ENCODE results near the gene STON2.

STON2 gene

GRCh38 chr14:81268016-81268416 is 132.1 kb downstream of the STON2 start:
- H3K4me1 ChIP-seq, result peaks cover 0 to 18% (median 9%) of the 10 kb centered on the region in 10 experiments; a peak in 11 of 20 replicates

DNA sequence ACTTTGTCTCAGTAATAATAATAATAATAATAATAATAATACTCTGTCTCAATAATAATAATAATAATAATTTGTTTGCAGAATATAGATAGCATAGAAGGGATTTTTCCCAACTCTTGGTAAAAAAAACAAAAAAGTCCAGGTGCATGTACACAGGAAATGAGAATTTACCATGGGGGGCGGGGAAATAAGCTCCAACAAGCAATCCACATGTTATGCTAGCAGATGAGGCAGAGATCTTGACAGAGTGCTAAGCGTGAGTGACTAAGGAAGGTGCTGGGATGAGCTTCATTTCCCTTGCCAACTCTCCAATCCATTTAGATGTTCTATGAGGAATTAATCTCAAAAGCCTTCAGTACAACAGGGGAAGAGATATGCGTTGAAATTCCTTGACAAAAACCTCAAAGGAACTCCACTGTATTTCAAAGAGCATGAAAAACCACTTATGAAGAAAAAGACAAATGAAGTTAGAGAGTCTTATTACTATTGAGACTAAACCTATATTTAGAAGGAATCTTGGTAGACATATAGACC is 134.4 kb downstream of the STON2 start:
- TF ChIP-seq Cebpa-rat (IDR thresholded peaks at IDR 0.05), result no peak
- H3K9me3 ChIP-seq (replicated peaks in 1 of 11), result no peaks in the 10 kb centered on the region
- H4K20me1 ChIP-seq, result no peaks in the 10 kb centered on the region
- no peak overlapping the region; a peak in 2 of 22 replicates for H3K4me2 ChIP-seq
- peaks cover 0 to 18% (median 9%) of the 10 kb centered on the region in 10 experiments; a peak in 11 of 20 replicates for H3K4me1 ChIP-seq
- no peak overlapping the region for H3K27ac ChIP-seq
- H3K36me3 ChIP-seq, result no peaks in the 10 kb centered on the region
- peaks cover 0 to 3% (median 0%) of the 10 kb centered on the region in 11 experiments; a peak in 2 of 22 replicates for H3K27me3 ChIP-seq
- no peak overlapping the region for H3K9ac ChIP-seq
- no peak overlapping the region for H3K4me3 ChIP-seq

More at GRCh38 chr14:81268016-81268416, 132.1 kb downstream of the STON2 start:
- peaks cover 0 to 12% (median 0%) of the 10 kb centered on the region in 11 experiments; a peak in 3 of 22 replicates for H3K27me3 ChIP-seq
- no peaks in the 10 kb centered on the region for H4K20me1 ChIP-seq
- no peak overlapping the region for H3K27ac ChIP-seq
- H3K4me3 ChIP-seq, result no peak overlapping the region
- H3K36me3 ChIP-seq, result no peaks in the 10 kb centered on the region
- TF ChIP-seq Cebpa-rat (IDR thresholded peaks at IDR 0.05), result no peak
- H3K9me3 ChIP-seq (replicated peaks in 1 of 11), result no peaks in the 10 kb centered on the region
- H3K9ac ChIP-seq, result no peak overlapping the region
- peak overlapping the region in 7 of 11 experiments; percentile 18 to 52 (median 34); a peak in 12 of 22 replicates for H3K4me2 ChIP-seq

GRCh38 chr14:81264671-81265070 is 135.5 kb downstream of the STON2 start:
- Histone ChIP-seq H3K4me3 (no peak overlapping the region), H3K9ac (no peak overlapping the region), H4K20me1 (no peaks in the 10 kb centered on the region), H3K27me3 (no peaks in the 10 kb centered on the region), H3K9me3 (replicated peaks in 1 of 11) (no peaks in the 10 kb centered on the region), H3K4me2 (no peak overlapping the region), H3K4me1 (peaks cover 0 to 18% (median 9%) of the 10 kb centered on the region in 10 experiments; a peak in 11 of 20 replicates), H3K36me3 (no peaks in the 10 kb centered on the region), H3K27ac (no peak overlapping the region)
- TF ChIP-seq Cebpa-rat (IDR thresholded peaks at IDR 0.05), result no peak

GRCh38 chr14:81263777-81264410 is 136.2 kb downstream of the STON2 start:
- no peaks in the 10 kb centered on the region for H4K20me1 ChIP-seq
- peaks cover 0 to 18% (median 9%) of the 10 kb centered on the region in 10 experiments; a peak in 11 of 20 replicates for H3K4me1 ChIP-seq
- H3K27ac ChIP-seq, result no peak overlapping the region
- H3K36me3 ChIP-seq, result no peaks in the 10 kb centered on the region
- H3K4me3 ChIP-seq, result no peak overlapping the region
- no peak overlapping the region for H3K4me2 ChIP-seq
- H3K27me3 ChIP-seq, result no peaks in the 10 kb centered on the region
- H3K9me3 ChIP-seq (replicated peaks in 1 of 11), result no peaks in the 10 kb centered on the region
- no peak for TF ChIP-seq Cebpa-rat (IDR thresholded peaks at IDR 0.05)
- H3K9ac ChIP-seq, result no peak overlapping the region

DNA sequence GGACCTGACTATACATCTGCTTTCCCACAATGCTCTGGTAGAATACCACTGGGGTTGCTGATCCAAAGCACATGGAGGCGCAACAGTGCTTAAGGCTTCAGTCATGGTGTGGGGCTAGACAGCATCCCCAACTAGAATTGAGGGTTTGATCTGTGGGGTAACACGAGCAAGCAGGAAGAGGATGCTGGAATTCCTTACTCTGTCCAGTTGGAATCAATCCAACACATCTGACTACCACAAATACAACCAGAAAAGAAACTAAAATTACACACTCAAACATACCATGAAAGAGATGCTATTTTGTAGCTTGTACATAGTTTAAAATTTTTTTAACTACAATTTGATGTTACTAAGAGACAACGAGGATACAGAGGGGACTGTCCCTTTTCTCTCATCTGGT is 138.9 kb downstream of the STON2 start:
- Histone ChIP-seq H3K4me1 (peaks cover 9 to 17% (median 10%) of the 10 kb centered on the region in 10 experiments), H4K20me1 (no peaks in the 10 kb centered on the region), H3K4me3 (no peak overlapping the region), H3K27ac (no peak overlapping the region), H3K9me3 (replicated peaks in 1 of 11) (no peaks in the 10 kb centered on the region), H3K4me2 (no peak overlapping the region), H3K9ac (no peak overlapping the region), H3K36me3 (no peaks in the 10 kb centered on the region), H3K27me3 (no peaks in the 10 kb centered on the region)
- TF ChIP-seq Cebpa-rat (IDR thresholded peaks at IDR 0.05), result no peak

GRCh38 chr14:81260732-81261131 is 139.4 kb downstream of the STON2 start:
- H3K27me3 ChIP-seq, result no peaks in the 10 kb centered on the region
- H3K4me3 ChIP-seq, result no peak overlapping the region
- no peaks in the 10 kb centered on the region for H4K20me1 ChIP-seq
- peaks cover 9 to 18% (median 14%) of the 10 kb centered on the region in 10 experiments for H3K4me1 ChIP-seq
- no peak for TF ChIP-seq Cebpa-rat (IDR thresholded peaks at IDR 0.05)
- no peaks in the 10 kb centered on the region for H3K36me3 ChIP-seq
- H3K9ac ChIP-seq, result no peak overlapping the region
- no peak overlapping the region for H3K4me2 ChIP-seq
- no peaks in the 10 kb centered on the region for H3K9me3 ChIP-seq (replicated peaks in 1 of 11)
- no peak overlapping the region for H3K27ac ChIP-seq

- TF ChIP-seq Cebpa-rat (IDR thresholded peaks at IDR 0.05), result no peak
- peak overlapping the region; percentile 20 to 62 (median 54) for H3K4me2 ChIP-seq
- H3K9me3 ChIP-seq (replicated peaks in 1 of 11), result no peaks in the 10 kb centered on the region
- no peaks in the 10 kb centered on the region for H3K27me3 ChIP-seq
- H3K4me3 ChIP-seq, result no peak overlapping the region
- peaks cover 9 to 18% (median 14%) of the 10 kb centered on the region in 10 experiments for H3K4me1 ChIP-seq
- H3K27ac ChIP-seq, result peak overlapping the region in 10 of 11 experiments; percentile 33 to 77 (median 60); a peak in 19 of 22 replicates
- no peaks in the 10 kb centered on the region for H3K36me3 ChIP-seq
- peak overlapping the region in 2 of 11 experiments; percentile 3 to 10; a peak in 3 of 22 replicates for H3K9ac ChIP-seq
- no peaks in the 10 kb centered on the region for H4K20me1 ChIP-seq
Observed at GRCh38 chr14:81256289-81256960, 143.7 kb downstream of the STON2 start.

DNA sequence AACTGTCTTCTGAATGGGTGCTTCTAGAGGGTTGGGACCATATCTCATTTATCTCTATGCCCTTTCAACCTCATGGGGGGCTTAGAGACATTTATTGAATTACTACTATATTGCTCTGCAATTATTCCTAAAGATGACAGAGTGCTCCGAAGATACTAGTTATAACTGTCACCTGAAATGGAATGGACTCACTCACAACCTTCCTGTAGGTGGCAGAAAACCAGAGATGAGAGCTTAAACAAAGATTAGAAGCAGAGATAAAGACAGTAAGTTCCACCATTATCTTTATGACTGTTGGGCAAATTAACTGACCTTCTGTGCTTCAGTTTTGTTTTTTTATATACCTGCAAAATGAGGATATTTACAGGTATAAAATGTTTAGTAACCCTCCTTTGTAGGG is 147.8 kb downstream of the STON2 start:
- TF ChIP-seq Cebpa-rat (IDR thresholded peaks at IDR 0.05), result no peak
- H3K9ac ChIP-seq, result no peak overlapping the region
- H3K4me3 ChIP-seq, result no peak overlapping the region
- no peaks in the 10 kb centered on the region for H3K9me3 ChIP-seq (replicated peaks in 1 of 11)
- no peaks in the 10 kb centered on the region for H3K36me3 ChIP-seq
- peaks cover 24 to 30% (median 27%) of the 10 kb centered on the region in 10 experiments for H3K4me1 ChIP-seq
- no peaks in the 10 kb centered on the region for H3K27me3 ChIP-seq
- H3K4me2 ChIP-seq, result no peak overlapping the region
- no peak overlapping the region for H3K27ac ChIP-seq
- no peaks in the 10 kb centered on the region for H4K20me1 ChIP-seq

- Histone ChIP-seq H3K4me3 (peak overlapping the region in 1 of 10 experiments; percentile 20; a peak in 2 of 20 replicates), H3K36me3 (no peaks in the 10 kb centered on the region), H4K20me1 (no peaks in the 10 kb centered on the region; a peak in 1 of 22 replicates), H3K4me1 (peaks cover 21 to 36% (median 32%) of the 10 kb centered on the region in 10 experiments), H3K9ac (peak overlapping the region in 9 of 11 experiments; percentile 47 to 67 (median 58); a peak in 17 of 22 replicates), H3K4me2 (peak overlapping the region; percentile 56 to 94 (median 83)), H3K27ac (peak overlapping the region in 10 of 11 experiments; percentile 1 to 78 (median 75); a peak in 19 of 22 replicates), H3K9me3 (replicated peaks in 1 of 11) (peaks cover 16 to 28% (median 22%) of the 10 kb centered on the region in 11 experiments), H3K27me3 (no peaks in the 10 kb centered on the region)
- no peak for TF ChIP-seq Cebpa-rat (IDR thresholded peaks at IDR 0.05)
Observed at GRCh38 chr14:81247271-81247766, 152.8 kb downstream of the STON2 start.

Measured in BLaER1 treated with 17β-estradiol and CSF1 and Interleukin-3, amounts not matched to agents 10 nM and 100 nM (cell line).